ENCODE measurements around the gene HSPA12A.

HSPA12A gene

DNA sequence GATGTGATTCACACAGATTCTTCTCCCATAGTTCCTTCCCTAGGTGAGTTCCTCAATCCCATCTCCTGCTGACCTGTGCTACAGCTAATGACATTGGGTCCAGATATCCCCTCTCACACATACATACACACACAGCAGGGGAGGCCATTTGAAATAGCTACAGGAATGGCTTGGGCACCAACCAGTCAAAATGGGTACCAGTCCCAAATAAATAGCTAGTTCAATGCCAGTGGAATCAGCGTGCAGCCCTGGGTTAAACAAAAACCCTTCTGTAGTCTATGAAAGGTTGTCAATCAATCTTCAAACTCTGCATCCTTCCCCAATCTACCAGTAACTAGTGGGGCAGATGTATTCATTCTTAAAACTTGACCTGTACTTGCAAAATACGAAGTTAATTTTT, 112.3 kb downstream of the HSPA12A start:
- H3K4me2 ChIP-seq (ENCODE audit: low read length): no peak overlapping the region
- H3K9ac ChIP-seq (ENCODE audit: low read length): no peak overlapping the region
- H3K27ac ChIP-seq (ENCODE audit: low read depth, low read length): no peak overlapping the region
- no peaks in the 10 kb centered on the region for H3K36me3 ChIP-seq (ENCODE audit: control insufficient read depth, insufficient read depth, low read length)
- no peaks in the 10 kb centered on the region for H3K79me1 ChIP-seq (ENCODE audit: low read length)
- no peak overlapping the region for H4K5ac ChIP-seq (ENCODE audit: low read length)
- no peak for DNase-seq
- no peak overlapping the region for H2BK120ac ChIP-seq (ENCODE audit: low read depth, low read length)
- H4K8ac ChIP-seq (ENCODE audit: low read depth, low read length): no peak overlapping the region
- no peak overlapping the region for H3K56ac ChIP-seq (ENCODE audit: low read length)
- H2AK5ac ChIP-seq (ENCODE audit: low read length): no peak overlapping the region
- no peak overlapping the region for H3K23ac ChIP-seq (ENCODE audit: low read length)
- H3K4ac ChIP-seq (ENCODE audit: low read depth, low read length): no peak overlapping the region
- WGBS (ENCODE audit: extremely low coverage, insufficient coverage, low lambda C conversion rate): no CpG with 5 or more reads among the region's 2 CpGs
- no peak overlapping the region for H3K18ac ChIP-seq (ENCODE audit: low read length)
- H3K27me3 ChIP-seq (ENCODE audit: insufficient read depth, low read length, poor library complexity): no peaks in the 10 kb centered on the region
- no peak overlapping the region for H2BK5ac ChIP-seq (ENCODE audit: low read length)
- H3K4me3 ChIP-seq (ENCODE audit: low read length): no peak overlapping the region
- H2BK15ac ChIP-seq (replicated peaks; ENCODE audit: low read depth): no peak overlapping the region
- H3K4me1 ChIP-seq (ENCODE audit: control insufficient read depth, low read depth, low read length): peaks cover 8% of the 10 kb centered on the region
- H3K79me2 ChIP-seq (ENCODE audit: control insufficient read depth, insufficient read depth, low read length): no peaks in the 10 kb centered on the region

DNA sequence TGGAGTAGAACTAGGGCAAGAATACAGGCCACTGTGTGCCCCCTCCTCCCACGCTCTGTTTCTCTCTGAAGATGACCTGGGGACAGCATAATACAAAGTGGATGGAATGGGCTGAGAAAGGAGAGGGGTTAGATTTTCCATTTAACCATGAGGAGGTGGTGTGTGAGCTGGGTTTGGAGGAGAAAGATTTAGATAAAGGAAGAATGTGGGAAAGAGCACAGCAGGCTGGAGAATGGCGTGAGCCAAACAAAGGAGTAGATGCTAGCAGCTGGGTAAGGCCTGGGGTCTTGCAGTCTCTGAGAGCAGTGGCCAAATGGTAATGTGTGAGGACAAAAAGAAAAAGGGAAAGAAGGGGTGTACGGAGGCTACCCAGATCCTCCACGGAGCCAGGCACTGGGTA, 113.0 kb downstream of the HSPA12A start:
- no peaks in the 10 kb centered on the region for H3K27me3 ChIP-seq (ENCODE audit: insufficient read depth, low read length, poor library complexity)
- no peak overlapping the region for H2AK5ac ChIP-seq (ENCODE audit: low read length)
- H3K79me2 ChIP-seq (ENCODE audit: control insufficient read depth, insufficient read depth, low read length): no peaks in the 10 kb centered on the region
- peak overlapping the region; percentile 65 for H3K56ac ChIP-seq (ENCODE audit: low read length)
- H2BK120ac ChIP-seq (ENCODE audit: low read depth, low read length): no peak overlapping the region
- H3K79me1 ChIP-seq (ENCODE audit: low read length): no peaks in the 10 kb centered on the region
- H4K5ac ChIP-seq (ENCODE audit: low read length): peak overlapping the region; percentile 30
- no peak overlapping the region for H3K4ac ChIP-seq (ENCODE audit: low read depth, low read length)
- no peak overlapping the region for H3K18ac ChIP-seq (ENCODE audit: low read length)
- peak; percentile 82 for DNase-seq
- H3K23ac ChIP-seq (ENCODE audit: low read length): no peak overlapping the region
- no peak overlapping the region for H3K4me2 ChIP-seq (ENCODE audit: low read length)
- H3K27ac ChIP-seq (ENCODE audit: low read depth, low read length): no peak overlapping the region
- H3K4me3 ChIP-seq (ENCODE audit: low read length): no peak overlapping the region
- no CpG with 5 or more reads among the region's 4 CpGs for WGBS (ENCODE audit: extremely low coverage, insufficient coverage, low lambda C conversion rate)
- H3K4me1 ChIP-seq (ENCODE audit: control insufficient read depth, low read depth, low read length): peaks cover 8% of the 10 kb centered on the region
- no peak overlapping the region for H4K8ac ChIP-seq (ENCODE audit: low read depth, low read length)
- H2BK15ac ChIP-seq (replicated peaks; ENCODE audit: low read depth): no peak overlapping the region
- peak overlapping the region; percentile 18 for H3K9ac ChIP-seq (ENCODE audit: low read length)
- peak overlapping the region; percentile 30 for H2BK5ac ChIP-seq (ENCODE audit: low read length)
- H3K36me3 ChIP-seq (ENCODE audit: control insufficient read depth, insufficient read depth, low read length): no peaks in the 10 kb centered on the region

DNA sequence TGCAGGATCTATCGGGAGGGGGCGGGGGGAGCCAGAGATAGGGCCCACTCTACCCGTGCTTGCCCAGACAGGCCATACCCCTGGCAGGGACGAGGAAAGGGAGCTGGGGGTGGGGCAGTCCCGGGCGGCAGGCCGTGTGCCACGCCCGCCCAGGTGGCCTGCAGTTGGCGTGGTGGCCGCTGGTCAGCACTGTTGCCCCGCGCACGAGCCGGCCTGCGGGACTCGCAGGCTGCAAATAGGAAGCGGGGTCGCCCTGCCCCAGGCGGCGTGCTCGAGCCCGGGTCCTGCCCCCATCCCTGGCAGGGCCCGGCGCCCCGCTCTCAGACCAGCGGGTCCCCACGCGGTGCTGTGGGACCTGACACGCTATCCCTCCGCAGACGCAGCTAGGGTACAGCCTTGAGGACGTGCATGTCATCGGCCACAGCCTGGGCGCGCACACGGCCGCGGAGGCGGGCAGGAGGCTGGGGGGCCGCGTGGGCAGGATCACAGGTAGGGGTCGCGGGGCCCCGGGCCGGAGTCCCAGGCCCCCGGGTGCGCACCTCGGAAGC, 114.9 kb downstream of the HSPA12A start:
- no peaks in the 10 kb centered on the region for H3K36me3 ChIP-seq (ENCODE audit: control insufficient read depth, insufficient read depth, low read length)
- H3K27ac ChIP-seq (ENCODE audit: low read depth, low read length): no peak overlapping the region
- peak overlapping the region; percentile 37 for H3K9ac ChIP-seq (ENCODE audit: low read length)
- H2BK120ac ChIP-seq (ENCODE audit: low read depth, low read length): no peak overlapping the region
- no peak overlapping the region for H3K18ac ChIP-seq (ENCODE audit: low read length)
- H3K27me3 ChIP-seq (ENCODE audit: insufficient read depth, low read length, poor library complexity): no peaks in the 10 kb centered on the region
- peak; percentile 59 for DNase-seq
- no peak overlapping the region for H4K8ac ChIP-seq (ENCODE audit: low read depth, low read length)
- H3K23ac ChIP-seq (ENCODE audit: low read length): no peak overlapping the region
- no peak overlapping the region for H2AK5ac ChIP-seq (ENCODE audit: low read length)
- H3K4me3 ChIP-seq (ENCODE audit: low read length): no peak overlapping the region
- H4K5ac ChIP-seq (ENCODE audit: low read length): no peak overlapping the region
- H3K4me2 ChIP-seq (ENCODE audit: low read length): peak overlapping the region; percentile 20
- H3K79me2 ChIP-seq (ENCODE audit: control insufficient read depth, insufficient read depth, low read length): no peaks in the 10 kb centered on the region
- H2BK5ac ChIP-seq (ENCODE audit: low read length): no peak overlapping the region
- peak overlapping the region; percentile 72 for H3K56ac ChIP-seq (ENCODE audit: low read length)
- peak overlapping the region; percentile 1 for H3K4ac ChIP-seq (ENCODE audit: low read depth, low read length)
- H2BK15ac ChIP-seq (replicated peaks; ENCODE audit: low read depth): no peak overlapping the region
- WGBS (ENCODE audit: extremely low coverage, insufficient coverage, low lambda C conversion rate): no CpG with 5 or more reads among the region's 49 CpGs
- H3K79me1 ChIP-seq (ENCODE audit: low read length): no peaks in the 10 kb centered on the region
- H3K4me1 ChIP-seq (ENCODE audit: control insufficient read depth, low read depth, low read length): peaks cover 8% of the 10 kb centered on the region

- no peak overlapping the region for H3K56ac ChIP-seq (ENCODE audit: low read length)
- H3K27me3 ChIP-seq (ENCODE audit: insufficient read depth, low read length, poor library complexity): no peaks in the 10 kb centered on the region
- H3K36me3 ChIP-seq (ENCODE audit: control insufficient read depth, insufficient read depth, low read length): no peaks in the 10 kb centered on the region
- no peak overlapping the region for H3K4ac ChIP-seq (ENCODE audit: low read depth, low read length)
- H2BK120ac ChIP-seq (ENCODE audit: low read depth, low read length): no peak overlapping the region
- H3K79me2 ChIP-seq (ENCODE audit: control insufficient read depth, insufficient read depth, low read length): no peaks in the 10 kb centered on the region
- WGBS (ENCODE audit: extremely low coverage, insufficient coverage, low lambda C conversion rate): no CpG with 5 or more reads among the region's 9 CpGs
- no peak overlapping the region for H2AK5ac ChIP-seq (ENCODE audit: low read length)
- H3K9ac ChIP-seq (ENCODE audit: low read length): no peak overlapping the region
- H3K79me1 ChIP-seq (ENCODE audit: low read length): no peaks in the 10 kb centered on the region
- H3K18ac ChIP-seq (ENCODE audit: low read length): no peak overlapping the region
- H3K4me2 ChIP-seq (ENCODE audit: low read length): no peak overlapping the region
- no peak overlapping the region for H4K5ac ChIP-seq (ENCODE audit: low read length)
- peaks cover 8% of the 10 kb centered on the region for H3K4me1 ChIP-seq (ENCODE audit: control insufficient read depth, low read depth, low read length)
- H3K23ac ChIP-seq (ENCODE audit: low read length): no peak overlapping the region
- DNase-seq: no peak
- H3K4me3 ChIP-seq (ENCODE audit: low read length): no peak overlapping the region
- no peak overlapping the region for H2BK15ac ChIP-seq (replicated peaks; ENCODE audit: low read depth)
- no peak overlapping the region for H2BK5ac ChIP-seq (ENCODE audit: low read length)
- H3K27ac ChIP-seq (ENCODE audit: low read depth, low read length): no peak overlapping the region
- no peak overlapping the region for H4K8ac ChIP-seq (ENCODE audit: low read depth, low read length)
Measured at GRCh38 chr10:116626815-116627214, 115.6 kb downstream of the HSPA12A start.

GRCh38 chr10:116625845-116626244, 116.5 kb downstream of the HSPA12A start:
- H2AK5ac ChIP-seq (ENCODE audit: low read length): no peak overlapping the region
- H3K79me2 ChIP-seq (ENCODE audit: control insufficient read depth, insufficient read depth, low read length): no peaks in the 10 kb centered on the region
- H4K8ac ChIP-seq (ENCODE audit: low read depth, low read length): no peak overlapping the region
- H3K56ac ChIP-seq (ENCODE audit: low read length): no peak overlapping the region
- H3K9ac ChIP-seq (ENCODE audit: low read length): no peak overlapping the region
- H2BK5ac ChIP-seq (ENCODE audit: low read length): no peak overlapping the region
- no peaks in the 10 kb centered on the region for H3K36me3 ChIP-seq (ENCODE audit: control insufficient read depth, insufficient read depth, low read length)
- H2BK15ac ChIP-seq (replicated peaks; ENCODE audit: low read depth): no peak overlapping the region
- no CpG with 5 or more reads among the region's 7 CpGs for WGBS (ENCODE audit: extremely low coverage, insufficient coverage, low lambda C conversion rate)
- H3K27ac ChIP-seq (ENCODE audit: low read depth, low read length): no peak overlapping the region
- no peak for DNase-seq
- no peak overlapping the region for H3K23ac ChIP-seq (ENCODE audit: low read length)
- peaks cover 8% of the 10 kb centered on the region for H3K4me1 ChIP-seq (ENCODE audit: control insufficient read depth, low read depth, low read length)
- H3K4ac ChIP-seq (ENCODE audit: low read depth, low read length): no peak overlapping the region
- no peaks in the 10 kb centered on the region for H3K27me3 ChIP-seq (ENCODE audit: insufficient read depth, low read length, poor library complexity)
- no peaks in the 10 kb centered on the region for H3K79me1 ChIP-seq (ENCODE audit: low read length)
- H3K18ac ChIP-seq (ENCODE audit: low read length): no peak overlapping the region
- H2BK120ac ChIP-seq (ENCODE audit: low read depth, low read length): no peak overlapping the region
- H3K4me2 ChIP-seq (ENCODE audit: low read length): no peak overlapping the region
- H4K5ac ChIP-seq (ENCODE audit: low read length): no peak overlapping the region
- H3K4me3 ChIP-seq (ENCODE audit: low read length): no peak overlapping the region

- H2BK15ac ChIP-seq (replicated peaks; ENCODE audit: low read depth): no peak overlapping the region
- no peak overlapping the region for H2BK120ac ChIP-seq (ENCODE audit: low read depth, low read length)
- H4K5ac ChIP-seq (ENCODE audit: low read length): no peak overlapping the region
- no peaks in the 10 kb centered on the region for H3K79me1 ChIP-seq (ENCODE audit: low read length)
- H3K4me1 ChIP-seq (ENCODE audit: control insufficient read depth, low read depth, low read length): no peaks in the 10 kb centered on the region
- no peaks in the 10 kb centered on the region for H3K79me2 ChIP-seq (ENCODE audit: control insufficient read depth, insufficient read depth, low read length)
- no peak overlapping the region for H2BK5ac ChIP-seq (ENCODE audit: low read length)
- no peak overlapping the region for H3K9ac ChIP-seq (ENCODE audit: low read length)
- no peak overlapping the region for H3K4ac ChIP-seq (ENCODE audit: low read depth, low read length)
- no peak overlapping the region for H3K56ac ChIP-seq (ENCODE audit: low read length)
- H3K4me3 ChIP-seq (ENCODE audit: low read length): no peak overlapping the region
- H3K23ac ChIP-seq (ENCODE audit: low read length): no peak overlapping the region
- H3K4me2 ChIP-seq (ENCODE audit: low read length): no peak overlapping the region
- H3K27me3 ChIP-seq (ENCODE audit: insufficient read depth, low read length, poor library complexity): no peaks in the 10 kb centered on the region
- H3K36me3 ChIP-seq (ENCODE audit: control insufficient read depth, insufficient read depth, low read length): no peaks in the 10 kb centered on the region
- no peak overlapping the region for H2AK5ac ChIP-seq (ENCODE audit: low read length)
- no peak overlapping the region for H3K27ac ChIP-seq (ENCODE audit: low read depth, low read length)
- no peak overlapping the region for H3K18ac ChIP-seq (ENCODE audit: low read length)
- no CpG with 5 or more reads among the region's 11 CpGs for WGBS (ENCODE audit: extremely low coverage, insufficient coverage, low lambda C conversion rate)
- no peak for DNase-seq
- no peak overlapping the region for H4K8ac ChIP-seq (ENCODE audit: low read depth, low read length)
Measured at GRCh38 chr10:116621934-116622655, 120.3 kb downstream of the HSPA12A start.

Measured in mesendoderm (in vitro differentiated cells).